ENCODE results near the gene AOAH. TPM values are rescaled to one million over a fixed set of nuclear protein-coding genes. Genes with fewer than 3 reads are reported as not detected.
"Not testable (repeated sequence)": the region's sequence is repeated elsewhere in the genome, so short reads cannot be mapped to it uniquely, and the experiment has no call there.

The AOAH gene
- total RNA-seq, 5 donors from 2014 or later (not counting 1 experiment from before 2014, with no cell fraction given) = 13.0 to 78.5 (median 27.5) TPM

DNA sequence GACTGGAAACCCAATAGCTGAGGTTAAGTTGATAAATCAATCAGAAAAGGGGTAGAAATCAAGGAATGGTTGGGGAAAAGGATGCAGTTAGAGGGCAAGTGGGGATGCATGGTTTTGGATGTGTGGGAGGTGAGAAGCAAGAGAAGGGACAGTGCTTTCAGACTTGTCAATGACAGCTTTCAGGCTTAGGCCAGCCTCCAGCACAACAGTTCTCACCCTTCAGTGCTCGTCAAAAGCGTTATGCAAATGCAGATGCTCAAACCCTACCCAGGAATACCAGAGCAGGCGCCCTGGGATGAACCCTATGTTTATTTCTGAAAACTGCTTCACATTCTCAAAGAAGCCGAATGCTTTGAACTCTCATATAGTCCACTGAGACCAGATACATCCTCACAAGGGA lies 74.0 kb downstream of the AOAH start:
- H3K4me3 Mint-ChIP-seq = no peak overlapping the region
- no peaks in the 10 kb centered on the region for H3K27me3 Mint-ChIP-seq
- Histone ChIP-seq H3K4me1 (ENCODE audit: control insufficient read depth in 1 of 2, extremely low read depth in 1 of 2, insufficient read depth in 2 of 2, low read length in 2 of 2) (peaks cover 5 to 15% of the 10 kb centered on the region in 2 experiments), H3K27me3 (replicated peaks in 1 of 2; ENCODE audit: control insufficient read depth in 2 of 2, extremely low read depth in 1 of 2, insufficient read depth in 2 of 2, low read length in 1 of 2) (no peaks in the 10 kb centered on the region), H3K27ac (ENCODE audit: low read length) (no peak overlapping the region), H3K9me3 (no peaks in the 10 kb centered on the region), H3K4me3 (ENCODE audit: control insufficient read depth in 1 of 2, extremely low read depth in 1 of 2, low read length in 1 of 2) (no peak overlapping the region), H3K36me3 (ENCODE audit: control insufficient read depth in 2 of 2, extremely low read depth in 1 of 2, insufficient read depth in 1 of 2, low read length in 1 of 2) (peaks cover 3 to 33% of the 10 kb centered on the region in 2 donors)
- no peaks in the 10 kb centered on the region for H3K9me3 Mint-ChIP-seq
- ChIA-PET CTCF (no interaction called here), POLR2A (interaction anchor here in 1 of 2 donors (0.7 kb wide), 1 partner anchor 22 kb away, joined by 4 read pairs; no protein-coding TSS in a partner anchor)
- peaks cover 8% of the 10 kb centered on the region for H3K36me3 Mint-ChIP-seq
- H3K4me1 Mint-ChIP-seq = peaks cover 16 to 41% (median 37%) of the 10 kb centered on the region in 3 donors
- peak overlapping the region in 1 of 2 donors; percentile 44 for H3K27ac Mint-ChIP-seq
- WGBS (ENCODE audit: insufficient coverage) = no CpG with 5 or more reads among the region's 4 CpGs
- ATAC-seq (replicated peaks in 1 of 4) = no peak
- no peak for DNase-seq

DNA sequence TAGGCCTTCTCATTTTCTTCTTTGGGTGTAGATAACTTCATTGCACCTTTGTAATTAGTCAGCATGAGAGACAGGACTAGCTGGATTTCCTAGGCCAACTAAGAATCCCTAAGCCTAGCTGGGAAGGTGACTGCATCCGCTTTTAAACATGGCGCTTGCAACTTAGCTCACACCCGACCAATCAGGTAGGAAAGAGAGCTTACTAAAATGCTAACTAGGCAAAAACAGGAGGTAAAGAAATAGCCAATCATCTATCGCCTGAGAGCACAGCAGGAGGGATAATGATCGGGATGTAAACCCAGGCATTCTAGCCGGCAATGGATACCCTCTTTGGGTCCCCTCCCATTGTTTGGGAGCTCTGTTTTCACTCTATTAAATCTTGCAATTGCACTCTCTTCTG lies 75.0 kb downstream of the AOAH start:
- H3K36me3 Mint-ChIP-seq, POLR2A ChIA-PET: not testable (repeated sequence)
- H3K36me3 ChIP-seq (ENCODE audit: control insufficient read depth in 2 of 2, extremely low read depth in 1 of 2, insufficient read depth in 1 of 2, low read length in 1 of 2) = peaks cover 3 to 24% of the 10 kb centered on the region in 2 donors

DNA sequence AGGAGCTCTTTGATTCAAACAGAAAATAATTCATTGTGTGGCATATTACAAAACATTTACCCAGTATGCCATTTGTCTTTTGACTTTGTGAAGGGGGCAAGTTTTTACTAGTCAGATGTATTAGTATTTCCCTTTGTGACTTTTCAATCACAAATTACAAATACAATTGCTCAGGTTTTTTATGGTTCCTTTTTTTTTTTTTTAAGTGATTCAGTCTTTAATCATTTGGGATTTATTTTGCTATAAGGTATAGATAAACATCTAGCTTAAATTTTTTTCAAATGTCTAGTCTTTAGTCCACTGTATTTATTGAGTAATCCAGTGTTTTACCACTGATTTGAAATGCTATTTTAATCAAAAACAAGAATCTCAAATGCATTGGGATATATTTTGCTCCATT lies 75.9 kb downstream of the AOAH start:
- ChIA-PET CTCF (interaction anchor here (0.6 to 1.2 kb wide), 3 partner anchors 23 to 526 kb away, joined by 3 to 4 read pairs (median 3); no protein-coding TSS in a partner anchor), POLR2A (interaction anchor here in 1 of 2 donors (0.6 kb wide), 1 partner anchor 686 kb away, joined by 5 read pairs; no protein-coding TSS in a partner anchor)
- Histone ChIP-seq H3K9me3 (no peaks in the 10 kb centered on the region), H3K27ac (ENCODE audit: low read length) (no peak overlapping the region), H3K4me1 (ENCODE audit: control insufficient read depth in 1 of 2, extremely low read depth in 1 of 2, insufficient read depth in 2 of 2, low read length in 2 of 2) (peaks cover 11 to 12% of the 10 kb centered on the region in 2 experiments), H3K4me3 (ENCODE audit: control insufficient read depth in 1 of 2, extremely low read depth in 1 of 2, low read length in 1 of 2) (no peak overlapping the region), H3K36me3 (ENCODE audit: control insufficient read depth in 2 of 2, extremely low read depth in 1 of 2, insufficient read depth in 1 of 2, low read length in 1 of 2) (peaks cover 3 to 17% of the 10 kb centered on the region in 2 donors), H3K27me3 (replicated peaks in 1 of 2; ENCODE audit: control insufficient read depth in 2 of 2, extremely low read depth in 1 of 2, insufficient read depth in 2 of 2, low read length in 1 of 2) (no peaks in the 10 kb centered on the region)
- Mint-ChIP-seq H3K36me3 (peaks cover 4% of the 10 kb centered on the region), H3K9me3 (no peaks in the 10 kb centered on the region), H3K4me3 (no peak overlapping the region), H3K27ac (no peak overlapping the region), H3K27me3 (no peaks in the 10 kb centered on the region), H3K4me1 (peaks cover 27 to 45% (median 40%) of the 10 kb centered on the region in 3 donors)
- no peak for DNase-seq
- ATAC-seq (replicated peaks in 1 of 4) = no peak

More for the DNA sequence above, 75.0 kb downstream of the AOAH start:
- H3K27me3 ChIP-seq (replicated peaks in 1 of 2; ENCODE audit: control insufficient read depth in 2 of 2, extremely low read depth in 1 of 2, insufficient read depth in 2 of 2, low read length in 1 of 2); H3K9me3 Mint-ChIP-seq; ATAC-seq (replicated peaks in 1 of 4); H3K27ac ChIP-seq (ENCODE audit: low read length); H3K4me3 ChIP-seq (ENCODE audit: control insufficient read depth in 1 of 2, extremely low read depth in 1 of 2, low read length in 1 of 2); H3K9me3 ChIP-seq; DNase-seq; H3K27me3 Mint-ChIP-seq; H3K4me3 Mint-ChIP-seq: not testable (repeated sequence)
- WGBS (ENCODE audit: insufficient coverage) = 98% methylated on average over 5 of the region's 6 CpGs
- H3K4me1 Mint-ChIP-seq = peaks cover 24 to 46% (median 40%) of the 10 kb centered on the region in 3 donors
- peaks cover 12 to 17% of the 10 kb centered on the region in 2 experiments for H3K4me1 ChIP-seq (ENCODE audit: control insufficient read depth in 1 of 2, extremely low read depth in 1 of 2, insufficient read depth in 2 of 2, low read length in 2 of 2)
- H3K27ac Mint-ChIP-seq = peak overlapping the region in 1 of 2 donors; percentile 40
- CTCF ChIA-PET = interaction anchor here in 1 of 2 donors (1.2 kb wide), 1 partner anchor 22 kb away, joined by 4 read pairs; no protein-coding TSS in a partner anchor

DNA sequence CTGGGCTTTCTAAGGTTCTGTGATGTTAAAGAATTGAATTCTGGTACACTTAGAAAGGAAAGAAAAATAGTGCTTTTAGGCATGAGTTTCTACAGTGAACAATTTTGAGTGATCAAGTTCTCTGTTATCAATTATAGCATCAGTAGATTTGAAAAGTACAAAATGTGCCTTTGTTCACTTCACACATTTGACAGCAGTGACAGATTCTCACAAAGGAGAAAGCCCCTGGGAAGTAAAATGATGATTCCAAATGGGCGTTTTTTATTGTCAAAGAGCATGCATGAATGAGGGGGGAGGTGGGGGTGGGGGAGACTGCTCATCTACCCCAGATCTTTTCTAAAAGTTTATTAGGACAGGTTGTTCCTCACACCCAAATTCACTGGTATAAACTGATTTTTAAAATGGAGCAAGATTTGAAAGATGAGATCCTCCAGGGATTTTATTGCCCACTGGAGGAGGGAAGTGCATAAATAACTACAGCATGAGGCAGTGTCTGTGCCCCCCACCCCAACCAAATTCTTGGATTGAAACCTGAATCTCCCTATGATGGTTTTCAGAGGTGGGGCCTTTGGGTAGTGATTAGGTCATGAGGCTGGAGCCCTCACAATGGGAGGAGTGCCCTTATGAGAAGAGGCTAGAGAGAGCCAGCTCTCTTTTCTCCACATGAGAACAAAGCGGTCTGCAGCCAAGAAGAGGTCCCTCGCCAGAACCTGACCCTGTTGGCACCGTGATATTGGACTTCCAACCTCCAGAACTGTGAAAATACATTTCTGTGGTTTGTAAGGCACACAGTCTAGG lies 79.5 kb downstream of the AOAH start:
- peaks cover 4% of the 10 kb centered on the region for H3K36me3 Mint-ChIP-seq
- POLR2A ChIA-PET = interaction anchor here (0.6 to 1.1 kb wide), 3 partner anchors 34 to 1195 kb away, joined by 3 to 5 read pairs (median 3); no protein-coding TSS in a partner anchor

DNA sequence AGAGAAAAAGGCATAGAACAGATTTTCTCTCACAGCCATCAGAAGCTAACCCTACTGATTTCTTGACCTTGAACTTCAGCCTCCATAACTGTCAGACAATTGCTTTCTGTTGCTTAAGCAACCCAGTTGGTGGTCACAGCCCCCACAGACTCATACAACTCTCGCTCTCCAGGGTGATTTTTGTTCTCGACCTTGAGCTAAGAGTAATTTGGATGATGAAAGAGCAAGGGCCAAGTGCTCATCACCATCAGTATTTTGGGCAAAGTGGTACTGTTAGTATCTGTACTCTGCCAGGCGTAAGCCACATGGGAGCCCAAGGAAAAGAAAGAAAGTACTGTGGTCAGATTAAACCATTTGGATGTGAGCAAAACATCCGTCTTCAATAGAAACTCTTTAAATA lies 81.9 kb downstream of the AOAH start:
- CTCF ChIA-PET = no interaction called here

More for the DNA sequence above, 79.5 kb downstream of the AOAH start:
- Histone ChIP-seq H3K9me3 (no peaks in the 10 kb centered on the region), H3K4me1 (ENCODE audit: control insufficient read depth in 1 of 2, extremely low read depth in 1 of 2, insufficient read depth in 2 of 2, low read length in 2 of 2) (peaks cover 25 to 35% of the 10 kb centered on the region in 2 experiments), H3K27ac (ENCODE audit: low read length) (peak overlapping the region; percentile 22), H3K36me3 (ENCODE audit: control insufficient read depth in 2 of 2, extremely low read depth in 1 of 2, insufficient read depth in 1 of 2, low read length in 1 of 2) (peaks cover 2 to 3% of the 10 kb centered on the region in 2 donors), H3K27me3 (replicated peaks in 1 of 2; ENCODE audit: control insufficient read depth in 2 of 2, extremely low read depth in 1 of 2, insufficient read depth in 2 of 2, low read length in 1 of 2) (no peaks in the 10 kb centered on the region), H3K4me3 (ENCODE audit: control insufficient read depth in 1 of 2, extremely low read depth in 1 of 2, low read length in 1 of 2) (no peak overlapping the region)
- DNase-seq = no peak
- CTCF ChIA-PET = interaction anchor here in 1 of 2 donors (0.7 kb wide), 2 partner anchors 23 to 194 kb away, joined by 3 read pairs; no protein-coding TSS in a partner anchor
- H3K4me1 Mint-ChIP-seq = peaks cover 52 to 68% (median 61%) of the 10 kb centered on the region in 3 donors
- H3K27me3 Mint-ChIP-seq = no peaks in the 10 kb centered on the region
- peak overlapping the region; percentile 86 to 93 for H3K27ac Mint-ChIP-seq
- ATAC-seq (replicated peaks in 1 of 4) = peak in 1 of 4 experiments; percentile 8
- peak overlapping the region in 1 of 3 donors; percentile 21 for H3K4me3 Mint-ChIP-seq
- WGBS (ENCODE audit: insufficient coverage) = 100% methylated on average over 1 of the region's 4 CpGs
- no peaks in the 10 kb centered on the region for H3K9me3 Mint-ChIP-seq

DNA sequence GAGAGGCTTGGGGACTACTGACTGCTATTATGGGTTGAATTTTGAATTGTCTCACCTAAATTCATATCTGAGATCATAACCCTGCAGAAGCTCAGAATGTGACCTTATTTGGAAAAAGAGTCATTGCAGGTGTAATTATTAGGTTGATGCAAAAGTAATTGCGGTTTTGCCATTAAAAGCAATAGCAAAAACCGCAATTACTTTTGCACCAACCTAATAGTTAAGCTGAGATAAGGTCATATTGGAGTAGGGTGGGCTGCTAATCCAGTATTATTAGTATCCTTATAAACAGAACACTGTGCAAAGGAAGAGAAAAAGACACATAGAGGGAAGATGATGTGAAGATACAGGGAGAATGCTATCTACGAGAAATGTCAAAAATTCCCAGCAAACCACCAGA lies 82.3 kb downstream of the AOAH start:
- no peak overlapping the region for H3K4me3 ChIP-seq (ENCODE audit: control insufficient read depth in 1 of 2, extremely low read depth in 1 of 2, low read length in 1 of 2)
- POLR2A ChIA-PET = interaction anchor here in 1 of 2 donors (0.5 kb wide), 1 partner anchor 289 kb away, joined by 6 read pairs; no protein-coding TSS in a partner anchor
- no peak for ATAC-seq (replicated peaks in 1 of 4)
- no peak for DNase-seq
- Mint-ChIP-seq H3K4me3 (peak overlapping the region in 1 of 3 donors; percentile 40), H3K9me3 (no peaks in the 10 kb centered on the region), H3K36me3 (no peaks in the 10 kb centered on the region), H3K27me3 (no peaks in the 10 kb centered on the region), H3K27ac (peak overlapping the region; percentile 98 to 99), H3K4me1 (peaks cover 80 to 91% (median 86%) of the 10 kb centered on the region in 3 donors)
- no CpG with 5 or more reads among the region's 3 CpGs for WGBS (ENCODE audit: insufficient coverage)
- H3K27ac ChIP-seq (ENCODE audit: low read length) = no peak overlapping the region
- no peaks in the 10 kb centered on the region for H3K9me3 ChIP-seq
- CTCF ChIA-PET = no interaction called here
- H3K36me3 ChIP-seq (ENCODE audit: control insufficient read depth in 2 of 2, extremely low read depth in 1 of 2, insufficient read depth in 1 of 2, low read length in 1 of 2) = peaks cover 0 to 7% of the 10 kb centered on the region in 2 donors
- H3K27me3 ChIP-seq (replicated peaks in 1 of 2; ENCODE audit: control insufficient read depth in 2 of 2, extremely low read depth in 1 of 2, insufficient read depth in 2 of 2, low read length in 1 of 2) = no peaks in the 10 kb centered on the region
- peaks cover 53 to 62% of the 10 kb centered on the region in 2 experiments for H3K4me1 ChIP-seq (ENCODE audit: control insufficient read depth in 1 of 2, extremely low read depth in 1 of 2, insufficient read depth in 2 of 2, low read length in 2 of 2)

More for the DNA sequence above, 81.9 kb downstream of the AOAH start:
- DNase-seq (no peak), ATAC-seq (replicated peaks in 1 of 4) (no peak)
- no peaks in the 10 kb centered on the region for H3K27me3 ChIP-seq (replicated peaks in 1 of 2; ENCODE audit: control insufficient read depth in 2 of 2, extremely low read depth in 1 of 2, insufficient read depth in 2 of 2, low read length in 1 of 2)
- H3K9me3 Mint-ChIP-seq = no peaks in the 10 kb centered on the region
- no peaks in the 10 kb centered on the region for H3K27me3 Mint-ChIP-seq
- H3K27ac Mint-ChIP-seq = peak overlapping the region; percentile 77 to 93
- H3K27ac ChIP-seq (ENCODE audit: low read length) = no peak overlapping the region
- H3K4me1 ChIP-seq (ENCODE audit: control insufficient read depth in 1 of 2, extremely low read depth in 1 of 2, insufficient read depth in 2 of 2, low read length in 2 of 2) = peaks cover 49 to 58% of the 10 kb centered on the region in 2 experiments
- no peaks in the 10 kb centered on the region for H3K9me3 ChIP-seq
- H3K4me1 Mint-ChIP-seq = peaks cover 76 to 91% (median 85%) of the 10 kb centered on the region in 3 donors
- peaks cover 0 to 2% of the 10 kb centered on the region in 2 donors for H3K36me3 ChIP-seq (ENCODE audit: control insufficient read depth in 2 of 2, extremely low read depth in 1 of 2, insufficient read depth in 1 of 2, low read length in 1 of 2)
- no CpG with 5 or more reads among the region's 4 CpGs for WGBS (ENCODE audit: insufficient coverage)
- no peak overlapping the region for H3K4me3 Mint-ChIP-seq
- POLR2A ChIA-PET = no interaction called here
- no peaks in the 10 kb centered on the region for H3K36me3 Mint-ChIP-seq
- H3K4me3 ChIP-seq (ENCODE audit: control insufficient read depth in 1 of 2, extremely low read depth in 1 of 2, low read length in 1 of 2) = no peak overlapping the region
